ENCODE results near the gene GTF3C6. TPM values are rescaled to one million over a fixed set of nuclear protein-coding genes. Genes with fewer than 3 reads are reported as not detected.
"Not testable (repeated sequence)": the region's sequence is repeated elsewhere in the genome, so short reads cannot be mapped to it uniquely, and the experiment has no call there.

GTF3C6 gene, protein sequence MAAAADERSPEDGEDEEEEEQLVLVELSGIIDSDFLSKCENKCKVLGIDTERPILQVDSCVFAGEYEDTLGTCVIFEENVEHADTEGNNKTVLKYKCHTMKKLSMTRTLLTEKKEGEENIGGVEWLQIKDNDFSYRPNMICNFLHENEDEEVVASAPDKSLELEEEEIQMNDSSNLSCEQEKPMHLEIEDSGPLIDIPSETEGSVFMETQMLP
- 70.8 TPM for total RNA-seq

DNA sequence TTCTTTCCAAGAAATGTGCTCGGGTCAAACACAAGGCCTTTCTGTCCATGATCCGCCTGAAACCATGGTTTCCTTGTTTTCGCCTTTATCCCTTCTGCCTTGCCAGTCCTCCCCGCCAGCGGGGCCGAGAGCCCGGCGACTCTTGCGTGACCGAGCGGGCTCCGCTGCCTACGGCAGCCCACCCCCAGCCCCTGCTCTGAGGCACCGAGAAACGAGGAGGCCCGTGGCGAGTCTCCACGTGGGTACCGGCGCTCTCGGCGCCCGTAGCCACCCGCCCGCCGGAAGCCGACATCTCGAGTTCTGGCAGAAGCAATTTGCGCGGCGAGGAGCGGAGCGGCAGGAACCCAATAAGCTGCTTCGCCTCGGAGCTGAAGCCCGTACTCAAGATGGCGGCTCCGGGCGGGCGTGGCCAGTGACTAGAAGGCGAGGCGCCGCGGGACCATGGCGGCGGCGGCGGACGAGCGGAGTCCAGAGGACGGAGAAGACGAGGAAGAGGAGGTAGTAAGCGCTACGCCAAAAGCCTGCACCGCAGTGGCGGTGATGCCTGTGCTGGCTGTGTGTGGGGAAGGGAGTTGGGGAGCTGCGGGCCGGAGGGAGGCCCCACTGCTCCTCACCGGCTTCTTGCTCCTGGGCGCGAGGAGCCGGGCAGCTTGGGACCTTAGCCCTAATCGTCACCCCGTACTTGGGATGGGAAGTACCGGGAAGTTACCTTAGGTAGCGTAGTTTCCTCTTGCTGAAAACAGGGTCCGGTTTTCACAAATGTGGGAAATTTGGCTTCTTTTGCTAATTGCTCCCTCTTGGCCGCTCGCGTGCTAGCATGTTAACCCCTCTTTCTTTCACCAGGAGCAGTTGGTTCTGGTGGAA lies at the start of gene GTF3C6:
Gene GTF3C6 (plus strand): TSS at position 378 of the 864 bp plus-strand sequence. CDS start 64 bp downstream, at position 442.
- DNase-seq (ENCODE audit: low spot score): peak; percentile 94

DNA sequence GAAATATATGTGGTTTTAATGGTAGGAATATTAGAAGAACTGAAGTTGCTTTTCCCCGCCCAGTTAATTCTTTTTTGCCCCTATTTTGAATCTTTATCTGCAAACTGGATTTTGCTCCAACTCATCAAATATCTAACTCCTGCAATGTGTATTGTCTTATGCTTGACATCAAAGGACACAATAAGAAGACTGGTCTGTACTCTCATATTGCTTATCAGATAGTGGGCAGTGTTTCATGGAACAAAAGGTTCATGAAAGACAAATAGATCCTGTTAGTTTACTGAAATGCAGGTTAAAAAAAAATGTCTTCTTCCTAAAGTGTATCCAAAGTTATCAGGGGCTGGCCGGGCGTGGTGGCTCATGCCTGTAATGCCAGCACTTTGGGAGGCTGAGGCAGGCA lies 27.7 kb upstream of the GTF3C6 start:
- DNase-seq (ENCODE audit: low spot score): no peak

DNA sequence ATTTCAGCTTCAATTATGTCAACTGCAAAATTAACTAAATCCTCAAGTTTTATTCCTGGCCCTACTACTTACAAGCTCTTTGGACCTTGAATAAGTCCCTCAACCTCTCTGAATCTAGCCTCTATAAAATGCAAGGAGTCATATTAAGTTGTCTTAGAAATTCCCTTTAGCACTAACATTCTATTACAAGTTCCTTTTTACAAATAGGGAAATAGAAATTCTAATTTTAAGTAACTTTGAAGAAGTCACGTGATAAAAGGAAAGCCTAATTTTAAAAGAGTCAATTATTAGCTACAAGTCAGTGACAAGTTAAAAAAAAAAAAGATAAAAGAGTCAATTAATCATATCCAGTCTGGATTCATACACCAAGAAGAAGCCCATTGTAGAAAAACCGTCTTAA lies 24.6 kb upstream of the GTF3C6 start:
- no peak for DNase-seq (ENCODE audit: low spot score)

DNA sequence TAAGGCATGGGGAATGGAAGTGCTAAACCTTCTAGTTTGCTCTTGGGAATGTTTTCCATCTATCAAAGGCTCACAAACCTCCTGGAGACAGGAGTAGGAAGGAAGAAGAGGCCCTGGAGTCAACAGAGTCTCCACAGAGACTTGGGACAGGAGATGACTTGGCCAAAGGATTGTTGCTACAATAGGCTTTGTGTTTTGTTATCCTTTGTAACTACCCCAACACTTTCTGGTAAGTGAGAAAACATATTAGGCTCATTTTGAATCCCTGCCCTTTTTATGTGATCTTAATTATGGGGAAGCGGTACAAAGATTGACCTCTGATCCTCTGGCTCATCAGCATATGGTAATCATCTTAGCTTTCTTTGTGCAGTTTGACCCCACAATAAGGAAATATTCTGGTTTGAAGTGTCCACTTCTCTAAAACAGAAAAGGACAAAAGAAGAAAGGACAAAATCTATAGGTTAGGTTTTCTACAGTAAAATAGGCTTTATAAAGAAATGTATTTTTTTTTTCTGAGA lies 24.1 kb upstream of the GTF3C6 start:
- no peak for DNase-seq (ENCODE audit: low spot score)

DNA sequence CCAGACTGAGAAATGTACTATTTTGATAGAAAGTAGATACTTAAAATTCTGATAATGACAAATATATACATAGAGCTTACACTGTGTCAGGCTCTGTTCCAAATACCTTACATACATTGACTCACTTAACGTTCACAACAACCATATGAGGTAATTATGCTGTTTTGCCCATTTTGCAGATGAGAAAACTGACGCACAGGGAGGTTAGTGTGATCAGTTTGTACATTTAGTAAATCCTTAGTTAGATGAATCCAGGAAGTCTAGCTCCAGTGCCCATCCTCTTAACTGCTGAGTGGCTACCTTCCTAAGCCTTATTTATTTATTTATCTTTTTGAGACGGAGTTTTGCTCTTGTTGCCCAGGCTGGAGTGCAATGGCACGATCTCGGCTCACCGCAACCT lies 23.3 kb upstream of the GTF3C6 start:
- no peak for DNase-seq (ENCODE audit: low spot score)

DNA sequence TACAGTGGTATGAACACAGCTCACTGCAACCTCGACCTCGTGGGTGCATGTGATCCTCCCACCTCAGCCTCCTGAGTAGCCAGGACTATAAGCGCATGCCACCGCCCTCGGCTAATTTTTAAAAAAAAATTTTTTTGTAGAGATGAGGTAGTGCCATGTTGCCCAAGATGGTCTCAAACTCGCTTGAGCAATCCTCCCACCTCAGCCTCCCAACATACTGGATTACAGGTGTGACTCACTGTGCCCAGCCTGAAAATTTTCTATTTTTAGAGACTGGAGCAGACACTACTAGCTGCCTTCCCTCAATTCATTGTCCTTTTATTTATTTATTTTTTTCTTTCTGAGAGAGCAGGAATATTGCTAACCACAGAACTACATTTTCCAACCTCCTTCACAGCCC lies 20.3 kb upstream of the GTF3C6 start:
- no peak for DNase-seq (ENCODE audit: low spot score)

DNA sequence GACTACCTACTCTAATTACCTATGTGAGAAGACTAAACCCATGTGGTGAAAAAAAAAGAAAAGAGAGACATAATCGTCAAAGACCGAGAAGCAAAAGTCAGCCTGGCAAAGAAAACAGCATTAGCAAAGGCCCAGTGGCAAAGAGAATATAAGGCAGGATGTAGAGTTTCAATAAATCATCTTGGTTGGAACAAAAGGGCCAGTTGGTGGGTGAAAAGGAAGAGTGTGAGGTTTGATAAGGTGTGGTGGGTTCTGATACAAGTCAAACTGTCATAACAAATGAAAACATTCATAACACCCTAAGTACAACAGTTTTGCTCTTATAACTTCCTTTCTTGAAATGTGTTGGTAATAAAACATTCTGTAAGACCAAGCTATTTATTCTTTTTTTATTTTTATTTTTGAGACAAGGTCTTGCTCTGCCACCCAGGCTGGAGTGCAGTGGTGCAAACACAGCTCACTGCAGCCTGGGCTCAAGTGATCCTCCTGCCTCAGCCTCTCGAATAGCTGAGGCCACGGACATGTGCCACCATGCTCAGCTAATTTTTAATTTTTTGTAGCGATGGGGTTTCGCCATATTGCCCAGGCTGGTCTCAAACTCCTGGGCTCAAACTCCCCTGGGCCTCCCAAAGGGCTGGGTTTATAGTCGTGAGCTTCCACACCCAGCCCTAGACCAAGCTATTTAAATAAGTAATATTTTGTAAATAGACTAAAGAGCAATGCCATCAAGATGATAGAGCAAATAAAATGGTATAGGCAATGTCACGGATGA lies 18.9 kb upstream of the GTF3C6 start:
- no peak for DNase-seq (ENCODE audit: low spot score)

DNA sequence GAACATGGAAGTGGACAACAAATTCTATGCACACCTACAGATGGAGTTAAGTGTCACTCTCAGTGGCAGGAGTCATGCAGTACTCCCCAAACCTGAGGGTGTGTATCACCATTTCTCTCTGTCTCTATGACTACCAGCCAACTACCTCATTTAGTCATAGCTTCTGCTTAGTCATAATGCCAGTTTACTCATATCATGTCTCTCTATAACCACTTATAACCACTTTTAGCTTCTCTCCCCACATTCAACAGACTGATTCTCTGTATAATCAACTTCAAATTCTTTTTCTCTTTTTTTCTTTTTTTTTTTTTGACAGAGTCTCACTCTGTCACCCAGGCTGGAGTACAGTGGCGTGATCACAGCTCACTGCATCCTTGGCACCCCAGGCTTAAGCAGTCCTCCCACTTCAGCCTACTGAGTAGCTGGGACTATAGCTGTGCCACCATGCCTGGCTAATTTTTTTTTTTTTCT lies 13.8 kb upstream of the GTF3C6 start:
- DNase-seq (ENCODE audit: low spot score): no peak

DNA sequence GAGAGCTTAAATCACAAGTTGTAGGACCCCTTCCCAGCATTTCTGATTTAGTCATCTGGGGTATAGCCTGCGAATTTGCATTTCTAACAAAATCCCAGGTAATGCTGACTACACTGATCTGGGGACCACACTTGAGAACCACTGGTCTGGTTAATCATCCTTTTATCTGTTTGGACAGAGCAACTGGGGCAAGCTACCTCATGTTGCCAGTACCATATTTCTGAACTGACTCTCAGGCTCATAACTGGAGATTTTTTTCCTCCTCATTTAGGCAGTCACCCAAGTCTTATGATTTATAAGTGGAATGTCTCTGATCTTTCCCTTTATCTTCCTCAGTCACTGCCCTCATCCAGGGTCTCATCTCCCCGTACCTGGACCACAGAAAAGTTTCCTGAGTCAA lies 12.0 kb upstream of the GTF3C6 start:
- no peak for DNase-seq (ENCODE audit: low spot score)

DNA sequence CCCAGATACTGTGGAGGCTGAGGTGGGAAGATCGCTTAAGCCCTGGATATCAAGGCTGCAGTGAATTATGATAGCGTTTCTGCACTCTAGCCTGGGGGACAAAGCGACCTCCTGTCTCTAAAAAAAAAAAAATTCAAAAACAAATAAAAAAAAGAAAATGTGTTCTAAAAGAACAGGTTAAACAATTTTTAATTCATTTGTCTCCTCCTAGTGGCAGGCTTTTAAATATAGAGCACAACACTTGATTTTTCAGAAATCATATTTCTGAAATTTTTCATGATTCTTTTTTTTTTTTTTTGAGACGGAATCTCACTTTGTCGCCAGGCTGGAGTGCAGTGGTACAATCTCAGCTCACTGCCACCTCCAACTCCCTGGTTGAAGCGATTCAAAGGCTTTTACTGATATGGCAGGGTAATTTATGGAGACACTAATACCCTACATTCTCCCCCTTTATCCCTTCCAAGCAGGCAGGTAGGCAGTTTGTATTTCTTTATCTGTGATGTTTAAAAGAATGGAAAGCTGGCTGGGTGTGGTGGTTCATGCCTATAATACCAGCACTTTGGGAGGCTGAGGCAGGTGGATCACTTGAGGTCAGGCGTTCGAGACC lies 8.7 kb upstream of the GTF3C6 start:
- no peak for DNase-seq (ENCODE audit: low spot score)

DNA sequence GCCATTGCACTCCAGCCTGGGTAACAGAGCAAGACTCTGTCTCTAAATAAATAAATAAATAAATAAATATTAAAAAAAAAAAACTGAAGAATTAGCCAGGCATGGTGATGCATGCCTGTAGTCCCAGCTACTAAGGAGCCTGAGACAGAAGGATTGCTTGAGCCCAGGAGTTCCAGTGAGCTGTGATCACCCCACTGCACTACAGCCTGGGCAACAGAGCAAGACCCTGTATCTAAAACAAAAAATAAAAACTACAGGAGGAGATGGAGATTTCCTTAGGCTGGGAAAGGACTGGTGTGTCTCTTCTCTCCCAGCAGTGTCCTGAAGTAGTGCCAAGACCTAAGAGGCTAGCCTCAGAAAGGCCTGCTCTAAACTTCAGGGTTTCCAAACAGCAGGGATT lies 8.1 kb upstream of the GTF3C6 start:
- no peak for DNase-seq (ENCODE audit: low spot score)

DNA sequence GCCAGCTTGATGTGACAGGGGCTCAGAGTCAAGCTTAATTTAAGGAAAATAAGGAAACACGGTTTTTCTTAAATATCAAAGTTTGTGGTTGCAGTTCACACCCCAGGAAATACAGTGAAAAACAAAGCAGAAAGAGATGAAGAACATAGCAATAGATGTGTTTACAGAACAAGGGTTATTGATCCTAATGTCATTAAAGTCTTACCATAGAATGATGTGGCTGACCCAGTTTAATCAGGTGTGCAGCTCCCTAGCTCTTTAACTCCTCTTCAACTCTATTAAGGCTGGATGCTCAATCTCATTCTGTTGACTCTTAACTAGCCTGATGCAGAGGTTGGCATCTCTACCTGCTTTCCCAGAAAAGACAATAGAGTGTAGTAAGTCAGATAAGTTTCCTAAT lies 7.5 kb upstream of the GTF3C6 start:
- no peak for DNase-seq (ENCODE audit: low spot score)

DNA sequence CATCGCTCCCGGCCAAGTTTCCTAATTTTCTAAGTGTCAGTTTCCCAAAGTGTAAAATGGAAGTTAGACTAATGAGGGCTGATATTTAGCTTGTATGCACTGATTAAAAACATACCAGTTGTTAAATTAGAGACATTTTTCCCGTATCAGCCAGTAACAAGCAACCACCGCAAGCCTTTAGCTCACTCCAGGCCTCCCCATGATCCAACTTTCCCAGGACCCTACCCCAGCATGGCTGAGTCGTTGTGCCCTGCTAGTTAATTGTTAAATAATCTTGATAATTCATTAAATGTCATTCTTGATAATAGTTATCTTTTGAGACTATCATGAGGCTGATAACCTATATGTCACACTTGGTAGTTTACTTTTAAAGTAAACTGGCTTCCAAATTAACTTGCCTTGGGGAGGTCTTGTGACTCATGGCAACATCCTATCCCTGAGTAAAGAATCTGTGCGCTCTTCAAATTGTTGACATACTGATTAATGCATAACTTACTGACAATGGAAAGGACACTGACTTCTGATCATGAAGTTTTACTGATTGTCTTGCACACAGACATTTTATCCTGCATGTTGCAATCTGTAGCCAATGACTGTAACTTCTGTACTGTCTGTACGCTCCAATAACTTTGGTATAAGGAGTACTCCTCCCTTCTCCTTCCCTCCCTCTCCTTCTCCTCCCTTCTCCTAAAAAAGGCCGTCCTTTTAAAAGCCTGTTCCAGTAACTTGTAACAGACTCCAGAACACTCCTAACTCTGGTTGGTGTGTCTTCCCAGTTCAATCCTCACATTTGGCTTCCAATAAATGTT lies 6.3 kb upstream of the GTF3C6 start:
- no peak for DNase-seq (ENCODE audit: low spot score)

DNA sequence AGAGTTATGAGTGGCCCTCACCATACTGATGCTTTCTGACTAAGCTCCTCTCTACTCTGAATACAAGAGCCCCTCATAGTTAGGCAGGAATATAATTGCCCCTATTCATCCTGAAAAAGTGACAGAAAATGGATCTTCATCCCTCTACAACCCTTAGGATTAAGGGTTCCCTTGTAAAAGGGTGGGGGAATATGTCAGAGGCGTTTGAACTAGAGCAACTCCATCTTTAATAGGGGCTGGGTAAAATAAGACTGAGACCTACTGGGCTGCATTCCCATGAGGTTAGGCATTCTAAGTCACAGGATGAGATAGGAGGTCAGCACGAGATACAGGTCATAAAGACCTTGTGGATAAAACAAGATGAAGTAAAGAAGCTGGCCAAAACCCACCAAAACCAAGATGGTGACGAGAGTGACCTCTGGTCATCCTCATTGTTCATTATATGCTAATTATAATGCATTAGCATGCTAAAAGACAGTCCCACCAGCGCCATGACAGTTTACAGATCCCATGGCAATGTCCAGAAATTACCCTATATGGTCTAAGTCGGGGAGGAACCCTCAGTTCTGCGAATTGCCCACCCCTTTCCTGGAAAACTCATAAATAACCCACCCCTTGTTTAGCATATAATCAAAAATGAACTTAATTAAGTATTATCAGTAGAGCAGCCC lies 4.7 kb upstream of the GTF3C6 start:
- no peak for DNase-seq (ENCODE audit: low spot score)

DNA sequence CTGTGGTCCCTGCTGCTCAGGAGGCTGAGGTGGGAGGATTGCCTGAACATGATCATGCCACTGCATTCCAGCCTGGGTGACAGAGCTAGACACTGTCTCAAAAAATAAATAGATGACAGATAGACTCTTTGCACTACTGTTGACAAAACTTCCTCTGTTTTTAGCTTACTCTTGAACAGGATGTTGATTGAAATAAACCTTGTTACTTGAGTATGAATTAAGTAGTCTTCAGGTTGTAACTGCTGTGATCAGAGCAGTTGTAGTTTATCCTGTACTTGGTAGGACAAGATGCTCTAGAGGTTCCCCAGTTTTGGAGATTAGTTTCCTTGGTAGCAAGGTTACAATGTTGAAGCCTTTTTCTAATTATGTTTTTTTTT lies 1.5 kb downstream of the GTF3C6 start:
- no peak for DNase-seq (ENCODE audit: low spot score)

DNA sequence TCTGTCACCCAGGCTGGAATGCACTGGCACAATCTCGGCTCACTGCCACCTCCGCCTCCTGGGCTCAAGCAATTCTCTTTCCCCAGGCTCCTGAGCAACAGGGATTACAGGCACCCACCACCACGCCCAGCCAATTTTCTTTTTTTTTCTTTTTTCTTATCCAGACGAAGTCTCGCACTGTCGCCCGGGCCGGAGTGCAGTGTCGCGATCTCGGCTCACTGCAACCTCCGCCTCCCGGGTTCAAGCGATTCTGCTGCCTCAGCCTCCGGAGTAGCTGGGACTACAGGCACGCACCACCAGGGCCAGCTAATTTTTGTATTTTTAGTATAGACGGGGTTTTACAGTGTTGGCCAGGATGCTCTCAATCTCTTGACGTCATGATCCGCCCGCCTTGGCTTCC lies 4.1 kb downstream of the GTF3C6 start:
- not testable (repeated sequence) for DNase-seq (ENCODE audit: low spot score)

DNA sequence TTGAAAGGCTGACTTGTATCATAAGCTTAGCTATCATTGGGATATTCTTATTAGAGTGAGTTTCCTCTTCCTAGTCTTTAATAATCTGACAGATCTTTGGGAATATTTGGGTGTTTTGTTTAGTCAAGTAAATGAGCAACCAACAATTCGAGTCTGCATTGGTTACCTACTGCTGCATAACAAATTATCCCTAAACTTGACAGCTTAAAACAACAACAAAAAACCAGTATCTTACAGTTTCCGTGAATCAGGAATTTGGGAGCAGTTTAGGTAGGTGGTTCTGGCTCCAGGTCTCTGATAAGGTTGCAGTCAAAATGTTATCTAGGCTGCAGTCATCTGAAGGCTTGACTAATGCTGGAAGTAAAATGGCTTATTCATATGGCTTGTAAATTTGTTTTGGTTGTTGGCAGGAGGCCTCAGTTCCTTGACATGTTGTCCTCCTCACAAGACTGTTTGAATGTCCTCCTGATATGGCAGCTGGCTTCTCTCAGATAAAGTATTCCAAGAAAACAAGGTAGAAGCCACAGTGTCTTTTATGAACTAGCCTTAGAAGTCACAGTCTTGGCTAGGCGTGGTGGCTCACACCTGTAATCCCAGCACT lies 7.2 kb downstream of the GTF3C6 start:
- DNase-seq (ENCODE audit: low spot score): no peak

DNA sequence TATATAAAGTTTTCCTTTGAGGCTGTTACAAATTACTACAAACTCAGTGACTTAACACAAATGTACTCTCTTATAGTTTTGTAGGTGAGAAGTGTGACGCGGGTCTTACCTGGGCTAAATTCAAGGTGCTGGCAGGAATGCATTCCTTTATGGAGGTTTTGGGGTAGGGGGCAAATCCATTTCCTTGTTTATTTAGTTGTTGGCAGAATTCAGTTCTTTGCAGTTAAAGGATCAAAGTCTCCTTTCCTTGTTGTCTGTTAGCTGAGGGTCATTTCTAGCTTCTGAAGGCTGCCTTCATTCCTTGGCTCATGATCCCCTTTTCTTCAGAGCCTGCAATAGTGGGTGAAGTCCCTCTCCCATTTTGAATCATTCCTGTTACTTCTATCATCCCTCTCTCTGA lies 10.2 kb downstream of the GTF3C6 start:
- DNase-seq (ENCODE audit: low spot score): not testable (repeated sequence)

DNA sequence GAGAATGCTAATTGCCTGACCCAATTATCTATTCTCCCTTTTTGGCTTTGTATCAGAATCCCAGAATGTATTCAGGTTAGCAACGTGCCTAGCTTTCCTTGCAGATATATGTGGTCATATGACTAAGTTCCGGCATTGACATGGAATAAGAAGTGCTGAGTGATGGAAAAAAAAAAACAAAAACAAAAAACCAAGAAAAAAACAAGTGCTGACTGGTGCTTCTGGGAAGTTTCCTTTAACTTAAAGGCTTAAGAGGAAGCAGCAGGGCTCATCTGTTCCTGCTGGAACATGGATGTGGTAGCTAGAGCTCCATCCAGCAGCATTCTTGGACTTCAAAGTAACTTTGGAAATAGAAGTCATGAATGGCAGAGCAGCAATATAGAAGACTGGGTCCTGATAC lies 13.0 kb downstream of the GTF3C6 start:
- no peak for DNase-seq (ENCODE audit: low spot score)

DNA sequence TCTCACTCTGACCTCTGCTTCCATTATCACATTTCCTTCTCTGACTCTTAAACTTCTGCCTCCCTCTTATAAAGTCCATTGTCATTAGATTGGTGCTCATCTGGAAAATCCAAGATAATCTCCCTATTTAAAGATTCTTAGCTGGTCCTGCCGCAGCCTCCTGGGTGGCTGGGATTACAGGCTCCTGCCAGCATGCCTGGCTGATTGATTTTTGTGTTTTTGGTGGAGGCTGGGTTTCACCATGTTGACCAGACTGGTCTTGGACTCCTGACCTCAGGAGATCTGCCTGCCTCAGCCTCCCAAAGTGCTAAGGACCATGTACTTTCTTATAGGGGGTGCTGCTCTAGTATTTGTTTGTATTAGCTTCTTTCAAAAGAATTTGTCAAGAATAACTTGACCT lies 18.1 kb downstream of the GTF3C6 start:
- DNase-seq (ENCODE audit: low spot score): no peak

All from ureter (tissue), 1 donor.